ENCODE results near the gene LIPC.

DNA sequence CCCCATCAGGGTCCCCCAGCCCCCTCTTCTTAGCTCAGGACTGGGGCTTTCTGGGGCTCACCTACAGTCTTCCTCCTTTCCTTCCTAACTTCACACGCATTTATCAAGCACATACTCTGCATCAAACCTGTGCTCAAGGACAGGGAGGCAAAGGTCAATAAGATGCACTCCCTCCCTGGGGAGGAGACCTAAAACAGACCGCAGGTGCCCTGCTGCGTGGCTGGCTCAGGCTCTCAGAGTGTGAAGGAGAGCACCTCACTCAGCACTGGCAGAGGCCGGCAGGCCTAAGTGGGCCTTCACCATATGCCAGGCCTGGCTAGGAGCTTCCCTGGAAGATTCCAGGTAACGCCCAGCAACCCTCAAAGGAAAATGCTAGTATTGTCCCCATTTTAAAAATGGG lies 16.5 kb downstream of the LIPC start:
- TF ChIP-seq POLR2A (IDR thresholded peaks at IDR 0.05; ENCODE audit: low read length), result no peak
- no peak for TF ChIP-seq GATA1 (IDR thresholded peaks at IDR 0.05; ENCODE audit: low read depth, low read length)

All from erythroblast (primary cell).